GM23248 (cell line): ENCODE results near the gene TSPOAP1.

ENCODE experiments used
- EZH2 ChIP-seq: fragments of 200-600 bp; sonication (generic); IDR thresholded peaks from 2 replicates; pipeline ENCODE4 v1.6.1; 2018; ENCODE audit warnings: antibody characterized with exemption, mild to moderate bottlenecking; ENCODE audit not compliant: insufficient read depth, poor library complexity, severe bottlenecking
- EZH2phosphoT487 ChIP-seq: fragments of 200-600 bp; sonication (generic); IDR thresholded peaks from 2 replicates; pipeline ENCODE4 v1.6.1; 2018; ENCODE audit warnings: antibody characterized with exemption, moderate library complexity, mild to moderate bottlenecking, low read depth; ENCODE audit not compliant: insufficient read depth

DNA sequence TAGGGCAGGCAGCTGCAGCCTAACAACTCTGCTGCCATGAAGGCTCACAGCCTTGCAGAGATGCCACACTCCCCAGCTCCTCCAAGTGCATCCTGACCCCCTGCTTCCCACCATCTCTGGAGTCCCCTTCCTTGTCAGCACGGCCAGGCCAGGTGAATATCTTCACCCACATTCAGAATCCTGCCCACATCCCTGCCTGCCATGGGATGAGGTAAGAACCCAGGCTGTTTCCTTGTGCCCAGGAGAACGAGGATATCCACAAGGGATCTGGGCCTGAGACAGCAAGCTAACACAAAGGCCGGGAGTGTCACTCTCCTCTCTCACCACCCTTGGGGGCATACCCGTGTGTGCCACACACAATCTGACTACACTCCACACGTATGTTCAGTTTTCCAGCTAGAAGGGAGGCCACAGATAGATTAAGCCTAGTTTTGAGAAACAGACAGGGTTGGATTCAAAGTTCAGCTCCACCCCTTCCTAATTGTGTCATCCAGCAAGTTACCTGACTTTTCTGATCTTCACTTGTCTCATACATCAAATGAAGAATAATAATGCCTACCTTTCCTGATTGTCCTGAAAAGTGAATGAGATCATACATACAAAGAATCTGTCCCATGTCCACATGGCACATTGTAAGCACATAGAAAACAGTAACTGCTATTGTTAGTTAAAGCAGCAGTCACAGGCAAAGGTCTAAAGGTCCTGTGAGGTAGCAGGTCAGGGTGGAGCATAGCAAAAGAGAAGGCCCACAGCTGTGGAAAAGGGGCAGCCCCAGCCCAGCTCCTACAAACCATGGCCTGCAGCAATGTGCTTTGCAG, 40.8 kb upstream of the TSPOAP1 start:
- TF ChIP-seq EZH2: no peak
- TF ChIP-seq EZH2phosphoT487: no peak
